K562 (cell line): ENCODE data around the gene YY1AP1. TPM values are rescaled to one million over a fixed set of nuclear protein-coding genes. Genes with fewer than 3 reads are reported as not detected.

Experiments
- ARHGAP35 ChIP-seq: fragments of 450-650 bp; IDR thresholded peaks from 2 replicates; pipeline ENCODE4 v1.6.1; 2018; ENCODE audit not compliant: partially characterized antibody
- ASH1L ChIP-seq: fragments of 450-650 bp; IDR thresholded peaks from 2 replicates; pipeline ENCODE4 v1.6.1; 2018; ENCODE audit warnings: borderline replicate concordance, mild to moderate bottlenecking, low read depth; ENCODE audit not compliant: partially characterized antibody
- DNMT1 ChIP-seq: fragments of 450-650 bp; IDR thresholded peaks from 2 replicates; pipeline ENCODE4 v1.6.1; 2016; ENCODE audit warnings: antibody characterized with exemption, mild to moderate bottlenecking
- EP300 ChIP-seq: IDR thresholded peaks from 2 replicates; pipeline ENCODE4 v1.6.1; 2012; ENCODE audit warnings: low read length, improper control_type of control experiment
- HOXB6 ChIP-seq: fragments of 250-450 bp; sonication (Bioruptor Pico); IDR thresholded peaks from 2 replicates; pipeline ENCODE4 v1.5.1; 2022; ENCODE audit warnings: mild to moderate bottlenecking, borderline replicate concordance
- ILF3 ChIP-seq: fragments of 450-650 bp; IDR thresholded peaks from 2 replicates; pipeline ENCODE4 v1.6.1; 2018; ENCODE audit warnings: antibody characterized with exemption, mild to moderate bottlenecking, moderate library complexity, borderline replicate concordance
- MEIS2 ChIP-seq: fragments of 450-650 bp; IDR thresholded peaks from 2 replicates; pipeline ENCODE4 v1.6.1; 2014; ENCODE audit warnings: mild to moderate bottlenecking; ENCODE audit not compliant: partially characterized antibody
- SAFB2 ChIP-seq: fragments of 200-400 bp; formaldehyde crosslinking; IDR thresholded peaks from 2 replicates; pipeline ENCODE4 v1.6.1; 2018; ENCODE audit warnings: borderline replicate concordance, low read length, low read depth, moderate library complexity; ENCODE audit not compliant: severe bottlenecking
- SMC3 ChIP-seq: conservative IDR thresholded peaks from 2 replicates; pipeline ENCODE4 v1.6.1; 2011; ENCODE audit warnings: low read depth, low read length, improper control_type of control experiment; ENCODE audit not compliant: insufficient read depth
- STAT5B ChIP-seq: fragments of 250-450 bp; sonication (Bioruptor Pico); IDR thresholded peaks from 2 replicates; pipeline ENCODE4 v1.8.0; 2021; ENCODE audit warnings: mild to moderate bottlenecking, inconsistent platforms
- SUPT5H ChIP-seq: fragments of 450-650 bp; IDR thresholded peaks from 2 replicates; pipeline ENCODE4 v1.6.1; 2016
- TEAD1 ChIP-seq, 2 experiments: fragments of 450-650 bp in 1 of 2; sonication (generic) in 1 of 2; formaldehyde crosslinking; IDR thresholded peaks; 2 replicates each; pipeline versions ENCODE4 v1.4.0 to v1.8.0; 2020 to 2022; ENCODE audit warnings: mild to moderate bottlenecking in 2 of 2, missing genetic modification reagents in 1 of 2
- ZNF3 ChIP-seq: fragments of 250-450 bp; sonication (Bioruptor Pico); IDR thresholded peaks from 2 replicates; pipeline ENCODE4 v1.5.0; 2021; ENCODE audit warnings: mild to moderate bottlenecking, moderate library complexity
- polyA plus RNA-seq, 8 experiments: library from polyadenylated mRNA; depleted of rRNA in 4 of 8; stranded (reverse) in 5 of 8; unstranded in 3 of 8; fragments of >200 nt; fragmentation: Nextera tagmentation in 2 of 8; fragmentation: Illumina TruSeq in 1 of 8; extraction: Ambion mirVana in 2 of 8; extraction: Trizol in 1 of 8; gene quantifications; 2 replicates each; pipeline versions ENCODE4 v1.2.1 to v1.2.3, GENCODE V29; 2011 to 2014; ENCODE audit warnings: inconsistent platforms in 1 of 8, missing spikeins in 1 of 8
- total RNA-seq, 7 experiments: library from RNA; depleted of rRNA in 6 of 7; stranded (reverse); fragments of >200 nt in 6 of 7; fragmentation: Illumina TruSeq in 2 of 7; extraction: Trizol in 2 of 7; gene quantifications; 2 replicates each; pipeline versions ENCODE4 v1.2.1 to v1.2.3, GENCODE V29; 2011 to 2021; ENCODE audit warnings: low replicate concordance in 1 of 7
- TF ChIP-seq, protein P1 (sequence below): fragments of 150-350 bp; conservative IDR thresholded peaks from 2 replicates; pipeline ENCODE4 v1.6.1; 2014; ENCODE audit warnings: low read length
- TF ChIP-seq, protein P2 (sequence below), 2 experiments: IDR thresholded peaks in 1 of 2; conservative IDR thresholded peaks in 1 of 2; 2 replicates each; pipeline ENCODE4 v1.6.1; 2016; ENCODE audit warnings: low read depth in 2 of 2, mild to moderate bottlenecking in 1 of 2, missing compliant biosample characterization in 1 of 2, missing genetic modification characterization in 1 of 2, moderate library complexity in 1 of 2
- TF ChIP-seq, protein P3 (sequence below): conservative IDR thresholded peaks from 2 replicates; pipeline ENCODE4 v1.6.1; 2011; ENCODE audit warnings: low read depth, mild to moderate bottlenecking, low read length; ENCODE audit not compliant: control insufficient read depth
- TF ChIP-seq, protein P4 (sequence below): fragments of 450-650 bp; formaldehyde crosslinking; IDR thresholded peaks from 2 replicates; pipeline ENCODE4 v1.4.0; 2020; ENCODE audit warnings: mild to moderate bottlenecking, moderate library complexity

YY1AP1 gene
- total and polyA plus RNA-seq, 9 of the 15 experiments (the other 6 are each of a cell fraction or from before 2014, with no cell fraction given) = 18.4 to 90.7 (median 42.9) TPM

DNA sequence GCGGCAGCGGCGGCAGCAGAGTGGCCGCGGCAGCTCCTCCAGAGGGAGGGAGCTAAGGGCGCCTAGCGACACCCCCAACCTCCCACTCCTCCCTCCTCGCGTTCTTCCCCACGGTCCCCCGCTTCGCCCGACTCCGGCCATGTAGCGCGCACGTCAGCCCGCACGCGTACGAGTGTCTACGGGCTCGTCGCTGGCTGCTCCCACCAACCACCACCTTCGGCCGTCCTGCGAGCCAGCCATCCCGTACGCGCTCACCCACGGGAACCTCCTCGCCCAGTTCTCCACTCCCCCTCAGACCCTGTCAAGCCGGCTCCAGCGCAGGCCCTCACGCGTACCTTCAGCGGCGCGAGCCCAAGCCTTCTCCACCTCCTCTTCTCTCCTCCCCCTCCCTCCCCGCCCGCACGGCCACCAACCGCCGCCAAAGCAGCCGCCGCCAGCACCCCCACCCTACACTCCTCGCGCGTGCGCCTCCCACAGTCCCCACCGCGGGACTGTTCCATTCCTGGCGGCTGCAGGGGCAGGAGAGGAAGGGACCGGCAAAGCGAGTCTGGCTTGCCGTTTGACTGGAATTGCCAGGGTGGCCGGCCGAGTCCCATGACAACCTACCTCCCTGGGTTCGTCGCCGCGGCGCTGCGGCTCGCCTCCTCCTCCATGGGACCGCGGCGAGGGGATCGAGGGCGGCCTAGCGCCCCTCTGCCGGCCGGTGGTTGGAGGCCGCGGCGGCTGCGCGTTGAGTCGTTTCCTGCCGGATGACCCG is at the start of gene YY1AP1 (continued):
- TF ChIP-seq, protein P1, sequence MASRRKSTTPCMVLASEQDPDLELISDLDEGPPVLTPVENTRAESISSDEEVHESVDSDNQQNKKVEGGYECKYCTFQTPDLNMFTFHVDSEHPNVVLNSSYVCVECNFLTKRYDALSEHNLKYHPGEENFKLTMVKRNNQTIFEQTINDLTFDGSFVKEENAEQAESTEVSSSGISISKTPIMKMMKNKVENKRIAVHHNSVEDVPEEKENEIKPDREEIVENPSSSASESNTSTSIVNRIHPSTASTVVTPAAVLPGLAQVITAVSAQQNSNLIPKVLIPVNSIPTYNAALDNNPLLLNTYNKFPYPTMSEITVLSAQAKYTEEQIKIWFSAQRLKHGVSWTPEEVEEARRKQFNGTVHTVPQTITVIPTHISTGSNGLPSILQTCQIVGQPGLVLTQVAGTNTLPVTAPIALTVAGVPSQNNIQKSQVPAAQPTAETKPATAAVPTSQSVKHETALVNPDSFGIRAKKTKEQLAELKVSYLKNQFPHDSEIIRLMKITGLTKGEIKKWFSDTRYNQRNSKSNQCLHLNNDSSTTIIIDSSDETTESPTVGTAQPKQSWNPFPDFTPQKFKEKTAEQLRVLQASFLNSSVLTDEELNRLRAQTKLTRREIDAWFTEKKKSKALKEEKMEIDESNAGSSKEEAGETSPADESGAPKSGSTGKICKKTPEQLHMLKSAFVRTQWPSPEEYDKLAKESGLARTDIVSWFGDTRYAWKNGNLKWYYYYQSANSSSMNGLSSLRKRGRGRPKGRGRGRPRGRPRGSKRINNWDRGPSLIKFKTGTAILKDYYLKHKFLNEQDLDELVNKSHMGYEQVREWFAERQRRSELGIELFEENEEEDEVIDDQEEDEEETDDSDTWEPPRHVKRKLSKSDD = no peak
- TF ChIP-seq SMC3 (no peak), ZNF3 (CRISPR knock-in tag) (no peak), DNMT1 (no peak), SAFB2 (no peak), ASH1L (peak; percentile 83), ILF3 (no peak), MEIS2 (peak; percentile 56), TEAD1 (CRISPR knock-in tag; IDR thresholded peaks at IDR 0.05) (peak; percentile 55 to 60; a peak in 1 of 4 replicates), ARHGAP35 (no peak), EP300 (no peak), STAT5B (CRISPR knock-in tag) (no peak), HOXB6 (CRISPR knock-in tag) (no peak), SUPT5H (peak; percentile 84)
- TF ChIP-seq, protein P2, sequence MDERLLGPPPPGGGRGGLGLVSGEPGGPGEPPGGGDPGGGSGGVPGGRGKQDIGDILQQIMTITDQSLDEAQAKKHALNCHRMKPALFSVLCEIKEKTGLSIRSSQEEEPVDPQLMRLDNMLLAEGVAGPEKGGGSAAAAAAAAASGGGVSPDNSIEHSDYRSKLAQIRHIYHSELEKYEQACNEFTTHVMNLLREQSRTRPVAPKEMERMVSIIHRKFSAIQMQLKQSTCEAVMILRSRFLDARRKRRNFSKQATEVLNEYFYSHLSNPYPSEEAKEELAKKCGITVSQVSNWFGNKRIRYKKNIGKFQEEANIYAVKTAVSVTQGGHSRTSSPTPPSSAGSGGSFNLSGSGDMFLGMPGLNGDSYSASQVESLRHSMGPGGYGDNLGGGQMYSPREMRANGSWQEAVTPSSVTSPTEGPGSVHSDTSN (CRISPR knock-in tag; IDR thresholded peaks at IDR 0.05; ENCODE audit: low read depth) = no peak
- TF ChIP-seq, protein P2 (tag; conservative IDR thresholded peaks at IDR 0.05; ENCODE audit: low read depth) = no peak
- TF ChIP-seq, protein P3, sequence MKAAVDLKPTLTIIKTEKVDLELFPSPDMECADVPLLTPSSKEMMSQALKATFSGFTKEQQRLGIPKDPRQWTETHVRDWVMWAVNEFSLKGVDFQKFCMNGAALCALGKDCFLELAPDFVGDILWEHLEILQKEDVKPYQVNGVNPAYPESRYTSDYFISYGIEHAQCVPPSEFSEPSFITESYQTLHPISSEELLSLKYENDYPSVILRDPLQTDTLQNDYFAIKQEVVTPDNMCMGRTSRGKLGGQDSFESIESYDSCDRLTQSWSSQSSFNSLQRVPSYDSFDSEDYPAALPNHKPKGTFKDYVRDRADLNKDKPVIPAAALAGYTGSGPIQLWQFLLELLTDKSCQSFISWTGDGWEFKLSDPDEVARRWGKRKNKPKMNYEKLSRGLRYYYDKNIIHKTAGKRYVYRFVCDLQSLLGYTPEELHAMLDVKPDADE = peak; percentile 39
- TF ChIP-seq, protein P4, sequence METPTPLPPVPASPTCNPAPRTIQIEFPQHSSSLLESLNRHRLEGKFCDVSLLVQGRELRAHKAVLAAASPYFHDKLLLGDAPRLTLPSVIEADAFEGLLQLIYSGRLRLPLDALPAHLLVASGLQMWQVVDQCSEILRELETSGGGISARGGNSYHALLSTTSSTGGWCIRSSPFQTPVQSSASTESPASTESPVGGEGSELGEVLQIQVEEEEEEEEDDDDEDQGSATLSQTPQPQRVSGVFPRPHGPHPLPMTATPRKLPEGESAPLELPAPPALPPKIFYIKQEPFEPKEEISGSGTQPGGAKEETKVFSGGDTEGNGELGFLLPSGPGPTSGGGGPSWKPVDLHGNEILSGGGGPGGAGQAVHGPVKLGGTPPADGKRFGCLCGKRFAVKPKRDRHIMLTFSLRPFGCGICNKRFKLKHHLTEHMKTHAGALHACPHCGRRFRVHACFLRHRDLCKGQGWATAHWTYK = no peak; the same call in 1 of the 2 replicates
